SK-N-SH (cell line): ENCODE measurements around the gene ADGB. TPM values are rescaled to one million over a fixed set of nuclear protein-coding genes. Genes with fewer than 3 reads are reported as not detected.

ENCODE experiments used
- CTCF ChIA-PET: fragments of 300-600, 350-600 bp; formaldehyde crosslinking; extraction: SDS; loops from one replicate; lab custom pipeline; 2021; lab: Yijun Ruan, JAX
- POLR2A ChIA-PET: fragments of 350-600 bp; sonication (Branson Sonifier 250); formaldehyde crosslinking; extraction: SDS; loops from one replicate; lab custom pipeline; 2020; ENCODE audit warnings: antibody characterized with exemption, inconsistent platforms; lab: Yijun Ruan, JAX
- DNase-seq: peaks from one replicate; pipeline ENCODE4 v3.0.0; 2012
- H2AFZ ChIP-seq: fragments of 200-600 bp; sonication (generic); 2 replicates; pipeline ENCODE4 v1.8.1; 2016; ENCODE audit warnings: antibody characterized with exemption, mild to moderate bottlenecking, low read depth
- H3F3A ChIP-seq: fragments of 200-600 bp; sonication (generic); replicated peaks from 2 replicates; pipeline ENCODE3; 2016; ENCODE audit warnings: antibody characterized with exemption, mild to moderate bottlenecking; ENCODE audit not compliant: insufficient read depth
- H3K27ac ChIP-seq, 2 experiments: fragments of 200-500 bp in 1 of 2; fragments of 200-600 bp in 1 of 2; sonication (Bioruptor generic) in 1 of 2; sonication (generic), shearing (Covaris generic) in 1 of 2; 2 replicates each; pipeline versions ENCODE4 v1.5.1 to v1.6.1; 2014 to 2016; ENCODE audit warnings: low read depth in 2 of 2, inconsistent platforms in 1 of 2, low read length in 1 of 2, mild to moderate bottlenecking in 1 of 2, mixed read lengths in 1 of 2
- H3K27me3 ChIP-seq: fragments of 200-600 bp; sonication (generic), shearing (Covaris generic); 2 replicates; pipeline ENCODE4 v1.6.1; 2016; ENCODE audit warnings: mixed run types; ENCODE audit not compliant: insufficient read depth
- H3K36me3 ChIP-seq, 2 experiments: fragments of 200-500 bp in 1 of 2; fragments of 200-600 bp in 1 of 2; sonication (Bioruptor generic) in 1 of 2; sonication (generic) in 1 of 2; replicated peaks in 1 of 2; 2 replicates each; pipeline versions ENCODE3 to v1.5.1; 2014 to 2016; ENCODE audit warnings: low read length in 1 of 2, mild to moderate bottlenecking in 1 of 2; ENCODE audit not compliant: insufficient read depth in 2 of 2, control insufficient read depth in 1 of 2
- H3K4me1 ChIP-seq, 2 experiments: fragments of 200-500 bp in 1 of 2; fragments of 200-600 bp in 1 of 2; sonication (Bioruptor generic) in 1 of 2; sonication (generic), shearing (Covaris generic) in 1 of 2; 2 replicates each; pipeline versions ENCODE4 v1.5.1 to v1.6.1; 2014 to 2016; ENCODE audit warnings: low read depth in 1 of 2, low read length in 1 of 2, mixed run types in 1 of 2; ENCODE audit not compliant: insufficient read depth in 2 of 2, control insufficient read depth in 1 of 2
- H3K4me2 ChIP-seq: fragments of 200-600 bp; sonication (generic), shearing (Covaris generic); 2 replicates; pipeline ENCODE4 v1.6.1; 2017; ENCODE audit warnings: mixed run types
- H3K4me3 ChIP-seq, 2 experiments: fragments of 200-500 bp in 1 of 2; fragments of 200-600 bp in 1 of 2; sonication (Bioruptor generic) in 1 of 2; sonication (generic), shearing (Covaris generic) in 1 of 2; 2 replicates each; pipeline versions ENCODE4 v1.5.1 to v1.8.1; 2014 to 2016; ENCODE audit warnings: low read depth in 2 of 2, inconsistent platforms in 1 of 2, low read length in 1 of 2, mild to moderate bottlenecking in 1 of 2, mixed read lengths in 1 of 2, moderate library complexity in 1 of 2
- H3K79me2 ChIP-seq: fragments of 200-600 bp; sonication (generic); 2 replicates; pipeline ENCODE4 v1.8.1; 2017; ENCODE audit warnings: mild to moderate bottlenecking; ENCODE audit not compliant: insufficient read depth
- H3K9ac ChIP-seq: fragments of 200-600 bp; sonication (generic); 2 replicates; pipeline ENCODE4 v1.6.1; 2017; ENCODE audit warnings: mixed run types
- H3K9me2 ChIP-seq: fragments of 200-600 bp; sonication (generic); 2 replicates; pipeline ENCODE4 v1.6.1; 2017; ENCODE audit warnings: mixed run types
- H3K9me3 ChIP-seq: fragments of 200-600 bp; sonication (generic); 2 replicates; pipeline ENCODE4 v1.6.1; 2017; ENCODE audit warnings: mixed run types, mild to moderate bottlenecking, moderate library complexity
- H4K20me1 ChIP-seq: fragments of 200-600 bp; sonication (generic); 2 replicates; pipeline ENCODE4 v1.6.1; 2017; ENCODE audit warnings: mild to moderate bottlenecking, mixed run types; ENCODE audit not compliant: insufficient read depth
- CHD2 ChIP-seq: fragments of 150-350 bp; IDR thresholded peaks from 2 replicates; pipeline ENCODE4 v1.6.1; 2018; ENCODE audit warnings: low read length; ENCODE audit not compliant: partially characterized antibody
- ELF1 ChIP-seq: IDR thresholded peaks from 2 replicates; pipeline ENCODE4 v1.4.0; 2012
- EZH2phosphoT487 ChIP-seq: fragments of 200-600 bp; sonication (generic); IDR thresholded peaks from 2 replicates; pipeline ENCODE4 v1.6.1; 2017; ENCODE audit warnings: low read depth, mixed run types, mild to moderate bottlenecking, antibody characterized with exemption, moderate library complexity, borderline replicate concordance
- GATA2 ChIP-seq: sonication (generic); formaldehyde crosslinking; IDR thresholded peaks from 2 replicates; pipeline ENCODE4 v1.5.0; 2020; ENCODE audit warnings: mild to moderate bottlenecking, missing genetic modification reagents
- MXI1 ChIP-seq: IDR thresholded peaks from 2 replicates; pipeline ENCODE4 v1.6.1; 2012; ENCODE audit warnings: mild to moderate bottlenecking, low read depth, low read length, improper control_type of control experiment
- NFIC ChIP-seq: IDR thresholded peaks from 2 replicates; pipeline ENCODE4 v1.4.0; 2012; ENCODE audit warnings: borderline replicate concordance
- TAF1 ChIP-seq: IDR thresholded peaks from 2 replicates; pipeline ENCODE4 v1.6.1; 2012; ENCODE audit warnings: low read depth, mild to moderate bottlenecking, low read length, moderate library complexity, borderline replicate concordance
- TEAD4 ChIP-seq: IDR thresholded peaks from 2 replicates; pipeline ENCODE4 v1.4.0; 2012; ENCODE audit warnings: mild to moderate bottlenecking, borderline replicate concordance; ENCODE audit not compliant: insufficient read depth
- YY1 ChIP-seq: IDR thresholded peaks from 2 replicates; pipeline ENCODE4 v1.4.0; 2012; ENCODE audit warnings: low read depth, mild to moderate bottlenecking
- WGBS: methylation state at CpG from one replicate; pipeline ENCODE4 v1.1.6; 2017; ENCODE audit warnings: low lambda C conversion rate; 5-methylcytosine and 5-hydroxymethylcytosine counted together
- polyA plus RNA-seq, 3 experiments: library from polyadenylated mRNA; depleted of rRNA; stranded (reverse); fragments of >200 nt; gene quantifications; 2 replicates each; pipeline ENCODE4 v1.2.3, GENCODE V29; 2012
- TF ChIP-seq, protein P1 (sequence below): fragments of 200-600 bp; sonication (generic); IDR thresholded peaks from 2 replicates; pipeline ENCODE4 v1.6.1; 2017; ENCODE audit warnings: antibody characterized with exemption, mild to moderate bottlenecking, moderate library complexity
- TF ChIP-seq, protein P2 (sequence below): IDR thresholded peaks from 2 replicates; pipeline ENCODE4 v1.4.0; 2012; ENCODE audit warnings: low read depth, borderline replicate concordance
- TF ChIP-seq, protein P3 (sequence below): IDR thresholded peaks from 2 replicates; pipeline ENCODE4; 2012
- TF ChIP-seq, protein P4 (sequence below): IDR thresholded peaks from 2 replicates; pipeline ENCODE4 v1.6.1; 2012; ENCODE audit warnings: mild to moderate bottlenecking, low read depth, low read length, moderate library complexity
- TF ChIP-seq, protein P5 (sequence below): fragments of 150-350 bp; IDR thresholded peaks from 2 replicates; pipeline ENCODE4 v1.6.1; 2017; ENCODE audit warnings: antibody characterized with exemption, low read length, low read depth, borderline replicate concordance

The ADGB gene
- polyA plus RNA-seq, 1 of the 3 experiments (the other 2 are of a cell fraction): not detected

DNA sequence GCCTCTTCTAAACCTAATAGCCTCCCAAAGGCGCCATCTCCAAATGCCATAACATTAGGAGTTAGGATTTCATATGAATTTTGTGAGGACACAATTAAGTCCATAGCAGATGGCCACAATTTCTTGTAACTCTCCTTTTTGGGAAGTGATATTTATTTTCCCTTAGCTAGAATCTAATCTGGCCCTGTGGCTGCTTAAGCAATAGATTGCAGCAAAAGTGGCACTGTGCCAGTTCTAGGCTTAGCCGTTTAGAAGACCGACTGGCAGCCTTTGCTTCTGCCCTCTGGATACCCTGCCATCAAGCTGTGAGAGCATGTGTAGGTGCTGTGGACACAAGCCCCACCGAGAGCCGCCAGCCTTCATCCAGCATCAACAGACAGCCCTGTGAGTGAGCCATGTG is 15.9 kb upstream of the ADGB start:
- 58% methylated on average over 5 of the region's 5 CpGs for WGBS
- no peaks in the 10 kb centered on the region for H3F3A ChIP-seq
- no peaks in the 10 kb centered on the region for H3K4me1 ChIP-seq
- TF ChIP-seq, protein P1, sequence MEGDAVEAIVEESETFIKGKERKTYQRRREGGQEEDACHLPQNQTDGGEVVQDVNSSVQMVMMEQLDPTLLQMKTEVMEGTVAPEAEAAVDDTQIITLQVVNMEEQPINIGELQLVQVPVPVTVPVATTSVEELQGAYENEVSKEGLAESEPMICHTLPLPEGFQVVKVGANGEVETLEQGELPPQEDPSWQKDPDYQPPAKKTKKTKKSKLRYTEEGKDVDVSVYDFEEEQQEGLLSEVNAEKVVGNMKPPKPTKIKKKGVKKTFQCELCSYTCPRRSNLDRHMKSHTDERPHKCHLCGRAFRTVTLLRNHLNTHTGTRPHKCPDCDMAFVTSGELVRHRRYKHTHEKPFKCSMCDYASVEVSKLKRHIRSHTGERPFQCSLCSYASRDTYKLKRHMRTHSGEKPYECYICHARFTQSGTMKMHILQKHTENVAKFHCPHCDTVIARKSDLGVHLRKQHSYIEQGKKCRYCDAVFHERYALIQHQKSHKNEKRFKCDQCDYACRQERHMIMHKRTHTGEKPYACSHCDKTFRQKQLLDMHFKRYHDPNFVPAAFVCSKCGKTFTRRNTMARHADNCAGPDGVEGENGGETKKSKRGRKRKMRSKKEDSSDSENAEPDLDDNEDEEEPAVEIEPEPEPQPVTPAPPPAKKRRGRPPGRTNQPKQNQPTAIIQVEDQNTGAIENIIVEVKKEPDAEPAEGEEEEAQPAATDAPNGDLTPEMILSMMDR: no peak
- TF ChIP-seq CHD2: no peak
- TF ChIP-seq GATA2: no peak
- TF ChIP-seq, protein P2, sequence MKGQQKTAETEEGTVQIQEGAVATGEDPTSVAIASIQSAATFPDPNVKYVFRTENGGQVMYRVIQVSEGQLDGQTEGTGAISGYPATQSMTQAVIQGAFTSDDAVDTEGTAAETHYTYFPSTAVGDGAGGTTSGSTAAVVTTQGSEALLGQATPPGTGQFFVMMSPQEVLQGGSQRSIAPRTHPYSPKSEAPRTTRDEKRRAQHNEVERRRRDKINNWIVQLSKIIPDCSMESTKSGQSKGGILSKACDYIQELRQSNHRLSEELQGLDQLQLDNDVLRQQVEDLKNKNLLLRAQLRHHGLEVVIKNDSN: no peak
- no peak for TF ChIP-seq TEAD4
- no peak for TF ChIP-seq MXI1
- TF ChIP-seq EZH2phosphoT487: no peak
- TF ChIP-seq, protein P3, sequence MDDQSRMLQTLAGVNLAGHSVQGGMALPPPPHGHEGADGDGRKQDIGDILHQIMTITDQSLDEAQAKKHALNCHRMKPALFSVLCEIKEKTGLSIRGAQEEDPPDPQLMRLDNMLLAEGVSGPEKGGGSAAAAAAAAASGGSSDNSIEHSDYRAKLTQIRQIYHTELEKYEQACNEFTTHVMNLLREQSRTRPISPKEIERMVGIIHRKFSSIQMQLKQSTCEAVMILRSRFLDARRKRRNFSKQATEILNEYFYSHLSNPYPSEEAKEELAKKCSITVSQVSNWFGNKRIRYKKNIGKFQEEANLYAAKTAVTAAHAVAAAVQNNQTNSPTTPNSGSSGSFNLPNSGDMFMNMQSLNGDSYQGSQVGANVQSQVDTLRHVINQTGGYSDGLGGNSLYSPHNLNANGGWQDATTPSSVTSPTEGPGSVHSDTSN: no peak
- no peak for TF ChIP-seq ELF1
- no peak for TF ChIP-seq YY1
- no peak for TF ChIP-seq TAF1
- TF ChIP-seq, protein P4, sequence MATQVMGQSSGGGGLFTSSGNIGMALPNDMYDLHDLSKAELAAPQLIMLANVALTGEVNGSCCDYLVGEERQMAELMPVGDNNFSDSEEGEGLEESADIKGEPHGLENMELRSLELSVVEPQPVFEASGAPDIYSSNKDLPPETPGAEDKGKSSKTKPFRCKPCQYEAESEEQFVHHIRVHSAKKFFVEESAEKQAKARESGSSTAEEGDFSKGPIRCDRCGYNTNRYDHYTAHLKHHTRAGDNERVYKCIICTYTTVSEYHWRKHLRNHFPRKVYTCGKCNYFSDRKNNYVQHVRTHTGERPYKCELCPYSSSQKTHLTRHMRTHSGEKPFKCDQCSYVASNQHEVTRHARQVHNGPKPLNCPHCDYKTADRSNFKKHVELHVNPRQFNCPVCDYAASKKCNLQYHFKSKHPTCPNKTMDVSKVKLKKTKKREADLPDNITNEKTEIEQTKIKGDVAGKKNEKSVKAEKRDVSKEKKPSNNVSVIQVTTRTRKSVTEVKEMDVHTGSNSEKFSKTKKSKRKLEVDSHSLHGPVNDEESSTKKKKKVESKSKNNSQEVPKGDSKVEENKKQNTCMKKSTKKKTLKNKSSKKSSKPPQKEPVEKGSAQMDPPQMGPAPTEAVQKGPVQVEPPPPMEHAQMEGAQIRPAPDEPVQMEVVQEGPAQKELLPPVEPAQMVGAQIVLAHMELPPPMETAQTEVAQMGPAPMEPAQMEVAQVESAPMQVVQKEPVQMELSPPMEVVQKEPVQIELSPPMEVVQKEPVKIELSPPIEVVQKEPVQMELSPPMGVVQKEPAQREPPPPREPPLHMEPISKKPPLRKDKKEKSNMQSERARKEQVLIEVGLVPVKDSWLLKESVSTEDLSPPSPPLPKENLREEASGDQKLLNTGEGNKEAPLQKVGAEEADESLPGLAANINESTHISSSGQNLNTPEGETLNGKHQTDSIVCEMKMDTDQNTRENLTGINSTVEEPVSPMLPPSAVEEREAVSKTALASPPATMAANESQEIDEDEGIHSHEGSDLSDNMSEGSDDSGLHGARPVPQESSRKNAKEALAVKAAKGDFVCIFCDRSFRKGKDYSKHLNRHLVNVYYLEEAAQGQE: no peak
- TF ChIP-seq, protein P5, sequence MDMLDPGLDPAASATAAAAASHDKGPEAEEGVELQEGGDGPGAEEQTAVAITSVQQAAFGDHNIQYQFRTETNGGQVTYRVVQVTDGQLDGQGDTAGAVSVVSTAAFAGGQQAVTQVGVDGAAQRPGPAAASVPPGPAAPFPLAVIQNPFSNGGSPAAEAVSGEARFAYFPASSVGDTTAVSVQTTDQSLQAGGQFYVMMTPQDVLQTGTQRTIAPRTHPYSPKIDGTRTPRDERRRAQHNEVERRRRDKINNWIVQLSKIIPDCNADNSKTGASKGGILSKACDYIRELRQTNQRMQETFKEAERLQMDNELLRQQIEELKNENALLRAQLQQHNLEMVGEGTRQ: no peak
- TF ChIP-seq NFIC: no peak
- TF ChIP-seq, all 33 proteins: peak for 0
- Histone ChIP-seq H3K79me2 (no peaks in the 10 kb centered on the region), H3K9ac (no peak overlapping the region), H3K27me3 (no peaks in the 10 kb centered on the region), H3K4me3 (no peak overlapping the region), H4K20me1 (no peaks in the 10 kb centered on the region), H3K4me2 (no peak overlapping the region), H3K9me3 (no peaks in the 10 kb centered on the region), H2AFZ (no peak overlapping the region), H3K36me3 (no peaks in the 10 kb centered on the region), H3K27ac (no peak overlapping the region), H3K9me2 (no peaks in the 10 kb centered on the region)
- CTCF ChIA-PET: interaction anchor here (1.4 kb wide), 1 partner anchor 10 kb away, joined by 3 read pairs; no protein-coding TSS in a partner anchor
- POLR2A ChIA-PET: no interaction called here
- DNase-seq: no peak
